ENCODE data around the gene FGF2.

The FGF2 gene

DNA sequence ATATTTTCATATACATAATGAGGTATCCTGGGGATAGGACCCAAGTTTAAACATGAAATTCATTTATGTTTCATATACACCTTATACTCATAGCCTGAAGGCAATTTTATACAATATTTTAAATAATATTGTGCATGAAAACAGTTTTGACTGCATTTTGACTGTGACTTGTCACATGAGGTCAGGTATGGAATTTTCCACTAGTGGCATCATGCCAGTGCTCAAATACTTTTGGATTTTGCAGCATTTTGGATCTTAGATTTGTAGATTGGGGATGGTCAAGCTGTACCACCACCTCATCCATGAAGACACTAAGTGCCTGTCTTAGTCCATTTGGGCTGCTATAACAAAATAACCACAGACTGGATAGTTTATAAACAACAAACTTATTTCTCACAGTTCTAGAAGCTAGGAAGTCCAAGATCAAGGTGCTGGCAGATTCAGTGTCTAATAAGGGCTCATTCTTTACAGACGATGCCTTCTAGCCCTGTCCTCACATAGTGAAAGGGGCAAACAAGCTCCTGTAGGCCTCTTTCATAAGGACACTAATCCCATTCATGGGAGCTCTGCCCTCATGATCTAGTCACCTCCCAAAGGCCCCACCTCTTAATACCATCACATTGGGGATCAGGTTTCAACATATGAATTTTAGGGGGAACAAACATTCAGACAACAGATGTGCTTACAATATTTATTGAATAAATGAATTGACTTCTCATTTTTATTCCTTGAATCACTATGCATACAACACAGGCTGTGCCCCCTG, 86.4 kb downstream of the FGF2 start:
- DNase-seq (ENCODE audit: low read depth, low spot score), result no peak
- TF ChIP-seq, protein P1, sequence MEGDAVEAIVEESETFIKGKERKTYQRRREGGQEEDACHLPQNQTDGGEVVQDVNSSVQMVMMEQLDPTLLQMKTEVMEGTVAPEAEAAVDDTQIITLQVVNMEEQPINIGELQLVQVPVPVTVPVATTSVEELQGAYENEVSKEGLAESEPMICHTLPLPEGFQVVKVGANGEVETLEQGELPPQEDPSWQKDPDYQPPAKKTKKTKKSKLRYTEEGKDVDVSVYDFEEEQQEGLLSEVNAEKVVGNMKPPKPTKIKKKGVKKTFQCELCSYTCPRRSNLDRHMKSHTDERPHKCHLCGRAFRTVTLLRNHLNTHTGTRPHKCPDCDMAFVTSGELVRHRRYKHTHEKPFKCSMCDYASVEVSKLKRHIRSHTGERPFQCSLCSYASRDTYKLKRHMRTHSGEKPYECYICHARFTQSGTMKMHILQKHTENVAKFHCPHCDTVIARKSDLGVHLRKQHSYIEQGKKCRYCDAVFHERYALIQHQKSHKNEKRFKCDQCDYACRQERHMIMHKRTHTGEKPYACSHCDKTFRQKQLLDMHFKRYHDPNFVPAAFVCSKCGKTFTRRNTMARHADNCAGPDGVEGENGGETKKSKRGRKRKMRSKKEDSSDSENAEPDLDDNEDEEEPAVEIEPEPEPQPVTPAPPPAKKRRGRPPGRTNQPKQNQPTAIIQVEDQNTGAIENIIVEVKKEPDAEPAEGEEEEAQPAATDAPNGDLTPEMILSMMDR (IDR thresholded peaks at IDR 0.05; ENCODE audit: insufficient read depth, low read length, missing control alignments), result no peak
- CTCF ChIA-PET, result interaction anchor here (1.0 to 6.5 kb wide), 16 partner anchors 9 to 335 kb away, joined by 3 to 114 read pairs (median 8); partner anchors contain the start of genes BBS12 and NUDT6
- POLR2A ChIA-PET, result no interaction called here
- H3K4me3 ChIP-seq (ENCODE audit: low read depth, low read length), result no peak overlapping the region

DNA sequence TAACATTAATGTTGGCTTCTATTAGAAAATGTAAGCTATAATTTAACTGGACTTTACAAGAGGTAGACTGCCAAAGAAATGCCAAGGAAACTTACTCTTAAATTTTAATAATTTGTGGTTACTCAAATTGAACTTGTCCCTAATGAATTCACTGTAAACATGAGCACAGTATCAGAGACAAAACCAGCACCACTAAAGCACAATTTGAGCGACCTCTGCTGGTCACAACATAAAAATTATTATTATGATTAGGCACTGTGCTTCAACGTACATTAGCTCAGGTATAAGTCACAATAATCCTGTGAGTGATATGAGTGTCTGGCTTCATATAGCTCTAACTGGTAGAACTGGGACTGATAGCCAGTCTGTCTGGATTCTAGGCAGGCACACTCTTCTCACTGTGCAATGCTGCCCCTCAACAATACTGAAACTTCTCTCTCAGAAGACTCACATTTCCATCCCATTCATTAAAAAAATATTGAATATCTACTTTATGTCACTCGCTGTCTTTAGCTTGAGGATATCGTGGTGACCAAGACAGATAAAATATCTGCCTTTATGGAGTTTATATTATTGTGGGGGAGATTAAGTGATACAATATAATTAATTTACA, 87.8 kb downstream of the FGF2 start:
- no peak overlapping the region for H3K4me3 ChIP-seq (ENCODE audit: low read depth, low read length)
- no peak for DNase-seq (ENCODE audit: low read depth, low spot score)
- TF ChIP-seq, protein P1 (IDR thresholded peaks at IDR 0.05; ENCODE audit: insufficient read depth, low read length, missing control alignments), result peak; percentile 26
- ChIA-PET CTCF (interaction anchor here (0.8 to 6.5 kb wide), 49 partner anchors 8 to 1014 kb away, joined by 3 to 114 read pairs (median 5); partner anchors contain the start of genes BBS12 and NUDT6), POLR2A (interaction anchor here (0.9 kb wide), 1 partner anchor 38 kb away, joined by 3 read pairs; no protein-coding TSS in a partner anchor)

DNA sequence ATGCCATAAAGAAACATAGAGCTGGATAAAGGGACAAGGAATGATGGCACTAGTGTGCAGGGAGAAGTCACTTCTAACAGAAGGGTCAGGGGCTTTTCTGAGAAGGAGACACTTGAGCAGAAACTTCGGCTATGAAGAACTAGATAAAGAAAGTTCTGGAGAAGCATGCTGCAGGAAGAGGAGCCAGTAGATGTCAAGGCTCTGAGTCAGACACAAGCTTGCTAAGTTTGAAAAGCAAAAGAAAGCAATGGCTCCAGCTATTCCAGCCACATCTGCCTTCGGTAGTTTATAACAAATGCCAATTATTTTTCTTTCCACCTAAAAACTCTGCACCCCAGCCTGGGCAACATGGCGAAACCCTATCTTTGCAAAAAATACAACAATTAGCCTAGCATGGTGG, 88.3 kb downstream of the FGF2 start:
- ChIA-PET CTCF (interaction anchor here (0.8 to 6.5 kb wide), 40 partner anchors 8 to 1014 kb away, joined by 3 to 114 read pairs (median 6); partner anchors contain the start of genes BBS12 and NUDT6), POLR2A (interaction anchor here (0.9 kb wide), 1 partner anchor 39 kb away, joined by 3 read pairs; no protein-coding TSS in a partner anchor)
- H3K4me3 ChIP-seq (ENCODE audit: low read depth, low read length), result no peak overlapping the region
- no peak for DNase-seq (ENCODE audit: low read depth, low spot score)
- TF ChIP-seq, protein P1 (IDR thresholded peaks at IDR 0.05; ENCODE audit: insufficient read depth, low read length, missing control alignments), result no peak

DNA sequence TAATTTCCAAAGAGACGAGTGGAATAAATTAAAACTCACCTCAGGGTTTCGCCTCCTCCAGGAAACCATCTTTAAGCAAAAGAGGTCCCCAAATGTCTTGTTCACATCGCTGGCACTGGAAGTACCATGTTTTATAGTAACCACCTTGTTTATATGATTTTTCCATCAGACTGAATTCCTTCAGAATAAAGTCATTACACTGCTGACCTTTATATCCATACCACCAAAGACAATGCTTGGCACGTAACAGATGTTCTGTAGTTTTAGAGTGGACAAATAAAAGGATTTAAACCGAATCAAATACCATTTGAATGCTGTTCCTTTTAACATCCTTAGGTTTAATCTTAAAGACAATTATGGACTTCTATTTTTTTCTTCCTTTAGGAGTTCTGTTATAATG, 91.1 kb downstream of the FGF2 start:
- TF ChIP-seq, protein P1 (IDR thresholded peaks at IDR 0.05; ENCODE audit: insufficient read depth, low read length, missing control alignments), result no peak
- no peak overlapping the region for H3K4me3 ChIP-seq (ENCODE audit: low read depth, low read length)
- DNase-seq (ENCODE audit: low read depth, low spot score), result no peak
- ChIA-PET CTCF (interaction anchor here (1.2 to 5.2 kb wide), 3 partner anchors 134 to 185 kb away, joined by 3 to 38 read pairs (median 7); partner anchors contain the start of gene BBS12), POLR2A (no interaction called here)

DNA sequence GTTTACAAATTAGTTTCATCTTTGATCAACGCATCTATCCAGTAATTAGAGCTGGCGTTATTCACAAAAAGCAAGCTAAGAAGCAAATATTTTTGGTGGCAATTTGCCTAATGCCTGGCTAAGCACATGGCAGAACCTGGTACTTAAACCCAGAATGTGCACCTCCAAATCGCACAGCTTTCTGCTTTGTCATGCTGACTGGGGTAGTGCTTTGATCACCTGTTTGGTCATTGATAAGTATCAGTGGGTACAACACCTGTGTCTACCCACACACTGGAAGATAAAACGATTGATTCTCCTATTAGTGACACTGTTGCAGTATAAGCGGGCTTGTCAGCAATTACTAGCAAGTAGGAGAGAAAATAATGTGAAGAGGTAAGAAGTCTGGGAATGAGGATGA, 93.8 kb downstream of the FGF2 start:
- no peak for DNase-seq (ENCODE audit: low read depth, low spot score)
- no peak overlapping the region for H3K4me3 ChIP-seq (ENCODE audit: low read depth, low read length)
- TF ChIP-seq, protein P1 (IDR thresholded peaks at IDR 0.05; ENCODE audit: insufficient read depth, low read length, missing control alignments), result no peak
- POLR2A ChIA-PET, result no interaction called here
- CTCF ChIA-PET, result interaction anchor here (0.9 to 5.8 kb wide), 11 partner anchors 8 to 318 kb away, joined by 3 to 38 read pairs (median 5); partner anchors contain the start of gene BBS12

DNA sequence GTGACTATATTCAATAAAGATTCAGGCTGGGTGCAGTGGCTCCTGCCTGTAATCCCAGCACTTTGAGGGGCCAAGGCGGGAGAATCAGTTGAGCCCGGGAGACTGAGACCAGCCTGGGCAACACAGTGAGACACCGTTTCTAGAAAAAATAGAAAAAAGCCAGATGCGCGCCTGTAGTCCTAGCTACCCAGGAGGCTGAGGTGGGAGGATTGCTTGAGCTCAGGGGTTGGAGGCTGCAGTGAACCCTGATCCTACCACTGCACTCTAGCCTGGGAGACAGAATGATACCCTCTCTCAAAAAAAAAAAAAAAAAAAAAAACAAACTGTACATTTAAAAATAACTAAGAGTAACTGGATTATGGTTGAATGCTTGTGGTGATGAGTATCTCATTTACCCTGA, 94.7 kb downstream of the FGF2 start:
- POLR2A ChIA-PET, result interaction anchor here (0.7 kb wide), 1 partner anchor 189 kb away, joined by 4 read pairs; the partner anchor contains the start of gene BBS12

More for the DNA sequence above, 94.7 kb downstream of the FGF2 start:
- DNase-seq (ENCODE audit: low read depth, low spot score), result no peak
- CTCF ChIA-PET, result interaction anchor here (0.8 to 5.8 kb wide), 11 partner anchors 8 to 319 kb away, joined by 3 to 38 read pairs (median 5); no protein-coding TSS in a partner anchor
- TF ChIP-seq, protein P1 (IDR thresholded peaks at IDR 0.05; ENCODE audit: insufficient read depth, low read length, missing control alignments), result no peak
- peak overlapping the region; percentile 79 for H3K4me3 ChIP-seq (ENCODE audit: low read depth, low read length)

Measured in AG04449 (cell line).